ENCODE data around the gene ARHGAP15.
"Not testable (repeated sequence)": the region's sequence is repeated elsewhere in the genome, so short reads cannot be mapped to it uniquely, and the experiment has no call there.

The ARHGAP15 gene

GRCh38 chr2:143535802-143536201 is 406.6 kb downstream of the ARHGAP15 start:
- Histone ChIP-seq H3K27ac (ENCODE audit: low read depth, low read length, poor library complexity, severe bottlenecking) (no peak overlapping the region), H2AFZ (ENCODE audit: low read length) (no peak overlapping the region), H3K36me3 (ENCODE audit: insufficient read depth, low read length) (peaks cover 11% of the 10 kb centered on the region; the same call in 1 of the 2 replicates), H3K4me1 (ENCODE audit: insufficient read depth, low read length, severe bottlenecking) (no peaks in the 10 kb centered on the region), H3K4me2 (ENCODE audit: low read length) (no peak overlapping the region), H3F3A (ENCODE audit: insufficient read depth, low read length) (no peaks in the 10 kb centered on the region), H3K79me2 (ENCODE audit: insufficient read depth, low read length) (no peaks in the 10 kb centered on the region), H3K27me3 (ENCODE audit: insufficient read depth, low read length) (no peaks in the 10 kb centered on the region), H3K9me3 (ENCODE audit: low read length) (no peaks in the 10 kb centered on the region), H4K20me1 (ENCODE audit: insufficient read depth, low read length) (no peaks in the 10 kb centered on the region), H3K9ac (ENCODE audit: low read length) (no peak overlapping the region), H3K9me2 (ENCODE audit: low read depth, low read length) (no peaks in the 10 kb centered on the region), H3K4me3 (ENCODE audit: low read depth, low read length, poor library complexity, severe bottlenecking) (no peak overlapping the region)
- TF ChIP-seq EZH2 (IDR thresholded peaks at IDR 0.05; ENCODE audit: borderline replicate concordance, low read length), result no peak
- no peak for TF ChIP-seq CTCF (IDR thresholded peaks at IDR 0.05; ENCODE audit: low read length)

GRCh38 chr2:143541899-143542298 is 412.7 kb downstream of the ARHGAP15 start:
- H3K79me2 ChIP-seq (ENCODE audit: insufficient read depth, low read length); H3K27me3 ChIP-seq (ENCODE audit: insufficient read depth, low read length); H3K4me3 ChIP-seq (ENCODE audit: low read depth, low read length, poor library complexity, severe bottlenecking); H3F3A ChIP-seq (ENCODE audit: insufficient read depth, low read length); H3K9me3 ChIP-seq (ENCODE audit: low read length); H3K9me2 ChIP-seq (ENCODE audit: low read depth, low read length); H3K36me3 ChIP-seq (ENCODE audit: insufficient read depth, low read length); H4K20me1 ChIP-seq (ENCODE audit: insufficient read depth, low read length); H3K27ac ChIP-seq (ENCODE audit: low read depth, low read length, poor library complexity, severe bottlenecking); H3K4me2 ChIP-seq (ENCODE audit: low read length); H2AFZ ChIP-seq (ENCODE audit: low read length); H3K4me1 ChIP-seq (ENCODE audit: insufficient read depth, low read length, severe bottlenecking); H3K9ac ChIP-seq (ENCODE audit: low read length): not testable (repeated sequence)

- Histone ChIP-seq H3K36me3 (ENCODE audit: insufficient read depth, low read length) (no peaks in the 10 kb centered on the region), H3K9me3 (ENCODE audit: low read length) (no peaks in the 10 kb centered on the region), H3F3A (ENCODE audit: insufficient read depth, low read length) (no peaks in the 10 kb centered on the region), H3K27me3 (ENCODE audit: insufficient read depth, low read length) (no peaks in the 10 kb centered on the region), H3K9ac (ENCODE audit: low read length) (no peak overlapping the region), H3K4me1 (ENCODE audit: insufficient read depth, low read length, severe bottlenecking) (no peaks in the 10 kb centered on the region), H3K4me2 (ENCODE audit: low read length) (no peak overlapping the region), H3K27ac (ENCODE audit: low read depth, low read length, poor library complexity, severe bottlenecking) (no peak overlapping the region), H4K20me1 (ENCODE audit: insufficient read depth, low read length) (no peaks in the 10 kb centered on the region), H2AFZ (ENCODE audit: low read length) (no peak overlapping the region), H3K4me3 (ENCODE audit: low read depth, low read length, poor library complexity, severe bottlenecking) (no peak overlapping the region), H3K79me2 (ENCODE audit: insufficient read depth, low read length) (no peaks in the 10 kb centered on the region), H3K9me2 (ENCODE audit: low read depth, low read length) (no peaks in the 10 kb centered on the region)
- TF ChIP-seq EZH2 (IDR thresholded peaks at IDR 0.05; ENCODE audit: borderline replicate concordance, low read length), result no peak
- TF ChIP-seq CTCF (IDR thresholded peaks at IDR 0.05; ENCODE audit: low read length), result no peak
Observed at GRCh38 chr2:143545059-143545948, 416.1 kb downstream of the ARHGAP15 start.

- H3K4me1 ChIP-seq (ENCODE audit: insufficient read depth, low read length, severe bottlenecking), result no peaks in the 10 kb centered on the region
- H3K79me2 ChIP-seq (ENCODE audit: insufficient read depth, low read length), result no peaks in the 10 kb centered on the region
- no peak overlapping the region for H3K4me2 ChIP-seq (ENCODE audit: low read length)
- TF ChIP-seq CTCF (IDR thresholded peaks at IDR 0.05; ENCODE audit: low read length), result no peak
- no peak for TF ChIP-seq EZH2 (IDR thresholded peaks at IDR 0.05; ENCODE audit: borderline replicate concordance, low read length)
- H3K9ac ChIP-seq (ENCODE audit: low read length), result no peak overlapping the region
- no peaks in the 10 kb centered on the region for H3K9me3 ChIP-seq (ENCODE audit: low read length)
- no peaks in the 10 kb centered on the region for H3K9me2 ChIP-seq (ENCODE audit: low read depth, low read length)
- no peaks in the 10 kb centered on the region for H3K36me3 ChIP-seq (ENCODE audit: insufficient read depth, low read length)
- no peak overlapping the region for H3K4me3 ChIP-seq (ENCODE audit: low read depth, low read length, poor library complexity, severe bottlenecking)
- H2AFZ ChIP-seq (ENCODE audit: low read length), result no peak overlapping the region
- H3F3A ChIP-seq (ENCODE audit: insufficient read depth, low read length), result no peaks in the 10 kb centered on the region
- no peaks in the 10 kb centered on the region for H4K20me1 ChIP-seq (ENCODE audit: insufficient read depth, low read length)
- no peaks in the 10 kb centered on the region for H3K27me3 ChIP-seq (ENCODE audit: insufficient read depth, low read length)
- no peak overlapping the region for H3K27ac ChIP-seq (ENCODE audit: low read depth, low read length, poor library complexity, severe bottlenecking)
Observed at GRCh38 chr2:143545949-143546255, 416.7 kb downstream of the ARHGAP15 start.
